GM21529 (cell line): Measurements from ENCODE around the gene C5orf15.
"Not testable (repeated sequence)": the region's sequence is repeated elsewhere in the genome, so short reads cannot be mapped to it uniquely, and the experiment has no call there.

Experiments used
- ATAC-seq: cut with Tn5 transposase; IDR thresholded peaks from one replicate; pipeline ENCODE4 v1.9.1; 2021; ENCODE audit not compliant: unreplicated experiment

Gene C5orf15

DNA sequence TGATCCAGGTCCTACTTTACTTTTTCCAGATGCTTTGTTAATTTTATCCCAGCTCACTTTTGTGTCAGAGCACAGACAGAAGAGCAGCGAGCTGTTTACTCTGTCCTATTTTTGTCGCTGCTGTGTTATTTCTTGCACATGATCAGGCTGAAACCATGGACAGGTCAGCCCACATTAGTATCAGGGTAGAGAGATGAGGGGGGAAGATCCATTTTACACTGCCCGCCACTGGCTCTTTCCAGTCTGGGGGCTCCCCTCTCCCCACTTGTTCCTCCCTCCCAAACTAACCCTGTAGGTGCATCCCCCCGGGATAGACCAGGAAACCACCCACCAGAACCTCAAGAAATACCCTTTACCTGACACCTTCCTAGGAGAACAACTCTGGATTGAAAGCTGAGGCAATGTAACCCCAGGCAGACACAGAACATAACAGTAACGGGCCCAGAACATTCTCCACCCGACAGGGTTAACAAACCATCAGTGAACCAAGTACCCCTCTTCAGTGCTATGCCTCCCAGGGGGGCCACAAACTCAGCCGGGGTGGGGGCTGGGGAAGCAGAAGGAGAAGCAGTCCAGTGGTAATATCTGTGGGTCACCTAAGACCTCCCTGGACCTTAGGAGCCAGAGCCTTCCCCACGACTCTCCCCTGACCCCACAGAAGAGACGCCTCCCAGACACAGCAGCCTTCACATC is 26.0 kb upstream of the C5orf15 start:
- ATAC-seq = no peak

DNA sequence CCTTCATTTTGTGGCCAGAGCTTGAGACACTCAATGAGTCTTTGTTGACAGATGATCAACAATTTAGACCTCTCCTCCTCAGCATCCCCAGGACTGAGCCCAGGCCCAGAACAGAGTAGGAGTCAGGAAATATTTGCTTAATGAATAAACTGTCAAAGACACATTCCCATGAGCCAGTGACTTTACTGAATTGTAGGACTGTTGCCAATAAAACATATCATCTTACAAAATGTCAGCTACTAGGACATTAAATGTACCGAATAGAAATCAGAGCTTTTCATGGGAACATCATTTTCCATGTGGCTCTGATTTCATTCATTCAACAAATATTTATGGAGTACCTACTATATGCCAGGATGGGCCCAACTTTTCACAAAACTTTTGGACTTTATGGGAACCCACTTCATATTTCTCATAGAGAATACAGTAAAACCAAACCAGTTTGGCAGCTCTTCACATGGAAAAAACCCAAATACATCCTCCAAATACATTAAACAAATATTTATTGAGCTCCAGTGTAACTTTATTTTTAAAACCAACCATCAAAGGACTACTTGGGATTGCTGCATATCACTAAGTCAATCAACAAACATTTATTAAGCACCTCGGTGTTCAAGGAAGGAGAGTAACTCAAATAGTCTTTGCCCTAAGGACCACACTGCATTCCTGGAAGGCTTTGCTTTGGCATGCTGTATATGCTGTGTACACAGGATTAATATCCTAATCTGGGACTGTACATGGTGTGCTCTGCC is 24.9 kb upstream of the C5orf15 start:
- no peak for ATAC-seq

DNA sequence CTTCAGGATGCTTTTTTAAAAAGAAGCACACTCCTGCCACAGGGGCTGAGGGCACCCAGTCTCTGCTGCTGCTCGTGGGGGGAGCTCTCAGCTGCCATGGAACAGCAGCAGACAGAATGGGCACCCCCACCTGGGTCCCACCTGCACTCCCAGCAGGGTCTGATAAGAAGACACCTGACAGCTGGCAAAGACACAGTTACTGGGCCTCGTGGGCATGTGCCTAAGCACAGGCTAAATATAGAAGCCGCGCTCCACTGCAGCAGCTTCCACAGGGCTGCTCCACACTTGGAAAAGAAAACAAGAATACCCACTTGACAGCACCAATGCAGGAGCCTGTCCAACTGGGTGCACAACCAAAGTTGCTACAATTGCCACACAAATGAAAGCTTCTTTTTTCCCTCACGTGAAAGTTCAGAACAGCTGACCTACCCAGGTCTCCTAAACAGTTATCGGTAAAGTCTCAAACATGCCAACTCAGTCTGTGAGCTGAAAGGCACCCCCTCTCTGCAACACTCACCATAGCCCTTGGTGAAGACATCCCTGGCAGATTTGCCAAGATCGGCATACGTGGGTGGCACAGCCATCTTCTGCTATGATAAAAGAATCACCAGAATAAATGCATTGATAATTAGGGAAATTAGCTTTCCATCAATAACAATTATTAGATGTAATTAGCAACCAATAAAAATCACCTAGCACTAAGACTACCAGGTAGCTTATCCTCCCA is 24.2 kb upstream of the C5orf15 start:
- no peak for ATAC-seq

DNA sequence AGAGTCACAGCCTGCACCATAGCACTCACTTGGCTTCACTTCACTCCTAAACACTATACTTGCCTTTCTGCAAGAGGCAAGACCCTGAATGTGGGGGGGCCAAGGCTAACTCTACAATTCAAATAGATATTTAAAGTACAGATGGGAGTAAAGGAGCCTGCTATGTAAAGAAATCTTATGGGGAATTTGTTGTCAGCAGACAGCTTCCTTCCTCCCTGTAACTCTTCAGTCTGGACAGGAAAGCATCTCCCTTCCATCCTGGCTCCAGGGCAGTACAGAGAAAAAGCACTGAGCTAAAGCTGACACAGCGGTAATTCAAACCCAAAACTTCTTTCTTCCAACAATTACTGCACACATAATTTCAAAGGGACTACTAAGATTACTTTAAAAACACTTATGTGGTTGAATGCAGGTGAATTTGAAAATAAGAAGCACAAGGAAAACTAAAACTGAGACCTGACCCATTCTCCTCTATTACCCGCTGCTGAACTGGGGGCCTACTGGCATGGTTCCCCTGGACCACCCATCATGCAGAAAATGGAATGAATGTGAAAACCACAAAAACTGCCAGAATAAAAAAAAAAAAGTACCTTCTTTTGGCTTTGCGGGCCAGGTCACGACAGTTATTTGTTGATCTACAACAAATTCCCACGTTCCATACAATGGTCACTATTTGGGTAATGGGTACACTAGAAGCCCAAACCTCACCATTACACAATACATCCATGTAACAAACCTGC is 22.9 kb upstream of the C5orf15 start:
- ATAC-seq = no peak

DNA sequence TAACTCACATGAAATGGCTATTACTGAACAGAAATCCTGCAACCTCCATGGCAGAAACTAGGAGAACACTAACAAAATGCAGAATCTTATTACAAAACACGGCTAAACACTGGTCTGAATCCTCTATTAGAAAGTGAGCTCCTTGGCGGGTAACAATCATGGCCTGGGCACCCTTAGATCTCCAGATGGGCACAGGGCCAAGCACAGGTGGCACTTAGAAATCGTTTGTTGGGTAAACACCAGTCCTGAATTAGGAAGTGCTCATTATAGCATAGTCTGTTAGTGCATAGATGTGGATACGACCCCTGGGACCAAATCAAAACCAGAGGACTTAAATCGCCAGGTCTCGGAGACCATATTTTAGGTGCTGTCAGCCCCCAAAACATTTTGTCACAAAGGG is 22.0 kb upstream of the C5orf15 start:
- ATAC-seq = no peak

DNA sequence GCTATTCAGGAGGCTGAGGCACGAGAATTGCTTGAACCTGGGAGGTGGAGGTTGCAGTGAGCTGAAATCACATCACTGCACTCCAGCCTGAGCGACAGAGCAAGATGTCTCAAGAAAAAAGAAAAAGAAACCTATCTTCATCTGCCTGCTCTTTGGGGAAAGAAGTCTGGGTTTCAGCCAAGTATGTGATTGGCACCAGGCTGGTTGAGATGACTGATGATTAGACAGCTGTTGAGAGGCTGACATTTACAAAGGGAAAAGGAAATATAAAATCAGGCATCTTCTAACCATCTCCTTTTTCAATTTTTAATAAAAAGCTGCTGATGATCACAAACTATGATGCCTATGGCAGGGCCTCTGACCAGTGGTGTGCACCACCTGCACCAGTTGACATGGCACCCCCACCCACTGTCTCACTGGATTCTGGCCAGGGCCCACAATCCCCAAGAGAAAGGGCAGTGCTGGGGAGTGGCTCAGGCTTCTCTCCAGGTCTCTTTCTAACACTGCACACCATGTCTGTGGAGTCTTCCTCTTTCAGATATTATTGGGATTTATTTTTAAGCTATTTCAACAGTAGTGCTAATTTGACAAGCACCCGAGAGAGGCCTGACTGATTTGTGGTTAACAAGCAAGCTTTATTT is 17.2 kb upstream of the C5orf15 start:
- ATAC-seq = no peak

DNA sequence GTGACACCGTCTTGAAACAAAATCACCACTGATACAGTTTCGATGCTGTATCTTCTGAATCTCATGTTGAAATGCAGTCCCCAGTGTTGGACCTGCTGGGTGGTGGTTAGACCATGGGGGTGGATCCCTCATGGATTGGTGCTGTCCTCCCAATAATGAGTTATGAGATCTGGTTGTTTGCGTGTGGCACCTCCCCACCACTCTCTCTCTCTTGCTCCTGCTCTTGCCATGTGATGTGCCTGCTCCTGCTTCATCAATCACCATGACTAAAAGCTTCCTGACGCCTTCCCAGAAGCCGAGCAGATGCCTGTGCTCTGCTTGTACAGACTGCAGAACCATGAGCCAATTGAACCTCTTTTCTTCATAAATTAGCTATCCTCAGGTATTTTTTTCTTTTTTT is 15.2 kb upstream of the C5orf15 start:
- no peak for ATAC-seq

DNA sequence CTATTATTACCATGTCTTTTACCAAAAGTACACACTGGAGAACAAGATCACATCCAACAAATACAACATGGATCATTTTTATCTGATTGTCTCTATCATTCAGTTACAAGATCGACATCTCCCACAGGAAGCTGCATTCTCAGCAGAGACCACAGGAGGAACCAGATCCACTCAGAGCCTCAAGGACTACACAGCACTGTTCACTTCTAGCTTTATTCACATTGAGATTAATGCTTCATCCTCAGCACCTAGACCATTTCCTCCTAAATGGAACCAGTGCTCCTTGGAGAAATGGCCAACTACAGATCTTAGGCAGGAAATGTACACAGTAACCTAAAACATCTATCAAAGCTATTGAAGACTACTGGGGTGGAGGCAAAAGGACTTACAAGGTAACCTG is 13.3 kb upstream of the C5orf15 start:
- no peak for ATAC-seq

DNA sequence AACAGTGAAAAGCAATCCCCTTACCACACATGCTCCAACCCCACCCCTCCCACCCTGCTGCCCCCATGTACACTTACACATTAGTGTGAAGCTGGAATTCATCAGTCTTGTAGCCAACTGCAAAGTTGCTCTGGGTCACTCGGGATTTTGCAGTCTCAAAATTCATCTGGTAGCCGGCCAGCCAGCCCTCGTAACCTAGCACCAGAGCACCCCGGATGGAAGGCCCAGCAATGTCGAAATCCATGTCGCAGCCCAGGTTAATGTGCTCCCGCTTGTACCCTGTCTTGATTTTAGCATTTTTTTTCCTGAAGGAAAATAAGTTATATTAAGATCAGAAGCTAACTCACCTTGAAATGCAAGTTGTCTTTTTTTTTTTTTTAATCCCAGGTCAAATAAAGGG is 12.2 kb upstream of the C5orf15 start:
- ATAC-seq = no peak

DNA sequence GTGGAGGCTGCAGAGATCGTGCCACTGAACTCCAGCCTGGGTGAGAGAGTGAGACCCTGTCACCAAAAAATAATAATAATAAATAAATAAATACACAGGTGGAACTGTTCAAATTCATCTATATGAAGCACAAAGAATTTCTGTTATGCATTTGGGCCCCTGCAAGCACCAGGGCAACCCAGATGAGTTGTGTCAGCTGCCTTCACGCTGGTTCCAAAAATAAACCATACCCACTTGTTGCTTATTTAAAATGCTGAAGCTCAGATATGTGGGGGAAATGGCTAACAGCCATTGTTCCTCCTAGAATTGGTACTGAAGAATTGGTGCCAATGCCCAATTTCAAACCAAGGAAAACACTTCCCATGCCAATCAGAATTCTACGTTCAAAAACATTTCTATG is 10.5 kb upstream of the C5orf15 start:
- ATAC-seq = no peak

DNA sequence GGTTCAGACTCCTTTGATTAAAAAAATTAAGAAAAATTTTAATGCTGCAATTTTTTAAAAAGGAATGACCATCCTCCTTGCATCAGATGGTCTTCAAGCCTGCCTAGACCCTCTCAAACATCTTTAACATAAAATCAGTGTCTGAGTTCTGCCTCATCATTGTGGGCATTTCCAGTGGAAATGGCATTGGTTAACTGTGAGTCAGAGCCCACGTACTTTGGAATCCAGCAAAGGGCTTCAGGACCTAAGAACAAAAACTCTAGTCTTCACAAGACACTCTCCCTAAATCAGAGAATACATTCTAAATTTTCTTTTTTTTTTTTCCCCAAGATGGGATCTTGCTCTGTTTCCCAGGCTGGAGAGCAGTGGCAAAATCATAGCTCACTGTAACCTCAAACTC is 9.4 kb upstream of the C5orf15 start:
- ATAC-seq = no peak

DNA sequence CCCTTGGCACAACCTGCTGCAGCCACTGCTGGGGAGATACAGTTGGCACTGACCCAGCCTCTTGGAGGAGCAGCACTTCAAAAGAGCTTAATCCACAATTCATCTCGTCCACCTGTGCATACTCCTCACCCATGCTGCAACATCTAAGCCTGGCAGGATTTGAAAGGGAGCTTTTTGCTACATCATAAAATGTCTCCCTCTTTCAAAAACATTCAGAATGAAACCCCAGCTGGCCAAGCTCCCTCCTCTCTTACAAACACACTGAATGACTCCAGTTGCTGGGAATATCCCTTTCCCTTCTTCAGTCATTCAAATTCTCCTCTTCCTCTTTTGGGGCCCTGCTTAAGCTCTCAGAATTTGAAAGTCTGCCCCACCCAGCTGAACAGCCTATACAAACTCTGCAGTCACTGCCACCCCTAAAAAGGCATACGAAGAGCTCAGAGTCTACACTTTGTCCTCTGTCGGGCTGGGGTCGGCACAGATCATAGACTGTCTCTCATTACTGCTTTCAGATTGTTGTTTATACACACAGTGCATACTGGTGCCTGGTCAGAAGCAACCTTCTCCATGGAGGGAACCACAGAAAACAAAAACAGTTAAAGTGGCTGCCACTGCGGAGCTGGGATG is 8.8 kb upstream of the C5orf15 start:
- peak; percentile 69 for ATAC-seq

DNA sequence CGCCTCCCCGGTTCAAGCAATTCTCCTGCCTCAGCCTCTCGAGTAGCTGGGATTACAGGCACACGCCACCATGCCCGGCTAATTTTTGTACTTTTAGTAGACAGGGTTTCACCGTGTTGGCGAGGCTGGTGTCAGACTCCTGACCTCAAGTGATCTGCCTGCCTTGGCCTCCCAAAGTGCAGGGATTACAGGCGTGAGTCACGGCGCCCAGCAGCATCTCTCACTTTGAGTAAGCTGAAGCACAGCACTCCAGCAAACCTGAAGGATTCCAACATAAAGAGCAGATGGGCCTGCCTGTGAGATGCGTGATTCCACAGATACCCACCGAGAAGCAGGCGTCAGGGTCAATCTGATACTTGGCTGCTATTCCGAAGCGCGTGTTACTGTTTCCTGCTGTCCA is 7.1 kb upstream of the C5orf15 start:
- ATAC-seq = not testable (repeated sequence)

DNA sequence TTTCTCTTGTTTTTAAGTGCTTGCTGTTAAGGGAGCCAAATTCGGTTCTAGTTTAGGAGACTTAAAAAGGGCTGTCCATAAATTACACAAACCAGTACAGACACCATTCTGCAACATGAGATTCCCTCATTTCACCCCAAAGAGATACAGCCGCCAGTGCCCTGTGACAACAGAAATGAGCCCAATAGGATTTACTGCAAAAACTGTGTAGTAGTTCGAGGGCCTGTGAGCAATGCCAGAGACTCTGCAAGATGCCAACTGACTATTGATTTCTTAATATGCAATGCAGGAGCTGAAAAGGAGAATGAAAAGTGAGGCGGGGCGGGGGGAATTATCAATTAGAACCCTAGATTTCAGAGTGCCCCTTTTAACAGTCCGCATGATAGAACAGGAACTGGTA is 5.7 kb upstream of the C5orf15 start:
- no peak for ATAC-seq

DNA sequence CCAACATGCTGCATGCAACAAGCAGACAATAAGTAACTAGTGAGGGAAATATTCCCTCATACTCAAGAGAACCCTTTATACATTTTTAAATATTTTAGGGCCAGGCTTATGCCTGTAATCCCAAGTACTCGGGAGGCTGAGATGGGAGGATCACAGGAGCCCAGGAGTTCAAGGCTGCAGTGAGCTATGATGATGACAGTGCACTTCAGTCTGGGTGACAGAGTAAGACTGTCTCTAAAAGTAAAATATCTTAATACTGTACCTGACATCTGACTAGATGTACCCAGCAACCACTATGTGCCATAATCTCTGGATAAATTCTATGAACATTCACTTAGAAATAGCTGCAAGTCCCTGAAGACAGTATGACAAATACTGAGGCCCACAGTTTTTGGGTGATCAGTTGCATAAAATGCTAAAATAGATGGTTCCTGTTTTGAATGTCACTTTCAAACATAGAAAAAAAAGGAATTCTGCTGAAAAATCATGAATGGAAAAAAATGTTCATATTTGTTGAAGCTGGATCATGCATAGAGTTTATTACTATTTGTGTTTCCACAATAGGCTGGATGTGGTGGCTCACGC is 2.0 kb upstream of the C5orf15 start:
- no peak for ATAC-seq

DNA sequence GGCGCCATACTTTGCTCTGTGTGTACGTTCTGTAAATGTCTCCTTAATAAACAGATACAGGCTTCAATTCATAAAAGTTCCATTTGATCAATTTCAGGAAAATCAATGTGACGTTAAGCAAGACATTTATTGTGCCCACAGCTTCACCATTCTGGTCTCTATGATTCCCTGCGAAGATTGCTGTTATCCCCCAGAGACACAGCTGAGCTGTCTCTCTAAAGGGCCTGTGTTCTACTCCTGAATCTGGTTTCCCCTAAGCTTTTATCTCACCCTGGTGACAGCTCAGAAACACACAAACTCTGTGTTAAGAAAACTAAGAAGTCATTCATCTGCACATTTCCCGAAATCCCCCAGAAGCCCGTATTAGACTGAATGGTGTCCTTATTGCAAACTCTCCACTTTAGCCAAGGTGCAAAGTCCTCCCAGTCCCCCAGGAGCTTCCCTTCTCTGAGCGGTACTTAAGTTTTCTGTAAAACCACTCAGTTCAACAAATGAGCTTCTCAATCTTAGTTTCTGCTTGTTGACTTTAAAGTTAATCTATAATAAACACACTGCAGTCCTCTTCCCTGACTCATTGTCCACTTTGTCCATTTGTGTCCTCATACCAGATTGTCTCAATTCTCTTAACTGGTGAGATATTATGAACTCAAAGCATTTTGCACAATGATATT is 1.4 kb upstream of the C5orf15 start:
- no peak for ATAC-seq

DNA sequence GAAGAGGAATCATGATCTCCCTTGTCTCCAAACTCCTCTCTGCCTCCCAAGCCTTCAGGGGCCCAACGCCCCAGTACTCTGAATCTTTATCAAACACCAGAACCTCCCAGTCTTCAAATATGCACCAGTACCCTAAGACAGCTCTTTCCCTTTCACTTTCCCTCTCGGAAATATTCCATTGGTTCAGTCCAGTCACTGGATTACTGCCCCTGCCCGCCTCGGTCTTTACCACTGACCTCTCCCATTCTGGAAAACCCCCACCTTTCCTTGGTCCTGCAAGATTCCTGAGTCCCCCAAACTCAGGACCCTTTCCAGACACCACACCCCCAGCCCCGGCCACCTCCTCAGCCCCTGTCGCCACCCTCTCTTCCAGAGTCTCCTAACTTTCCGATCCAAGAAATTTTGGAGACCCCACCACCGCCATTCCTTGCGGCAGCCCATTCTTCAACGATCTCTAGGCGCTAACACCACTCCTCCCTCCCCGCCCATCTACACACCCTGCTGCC is 674 bp downstream of the C5orf15 start:
- ATAC-seq = peak; percentile 14

DNA sequence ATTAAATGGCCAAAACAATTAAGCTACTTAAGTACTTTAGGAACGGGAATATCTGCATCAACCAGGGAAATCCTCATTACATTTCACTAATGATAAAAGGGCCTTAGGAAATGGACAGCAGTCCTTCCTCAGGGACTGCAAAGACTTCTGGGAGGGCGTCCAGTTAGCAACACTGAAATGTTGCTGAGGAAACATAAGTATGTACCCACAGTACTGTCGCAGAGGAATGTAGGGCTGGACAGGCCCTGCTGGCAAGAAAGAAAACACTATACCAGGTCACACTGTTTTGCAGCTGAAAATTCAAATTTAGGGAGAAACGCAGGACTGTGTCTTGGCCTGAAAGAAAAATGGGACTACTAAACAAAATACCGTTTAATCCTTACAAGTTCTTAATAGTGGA is 1.3 kb downstream of the C5orf15 start:
- no peak for ATAC-seq

DNA sequence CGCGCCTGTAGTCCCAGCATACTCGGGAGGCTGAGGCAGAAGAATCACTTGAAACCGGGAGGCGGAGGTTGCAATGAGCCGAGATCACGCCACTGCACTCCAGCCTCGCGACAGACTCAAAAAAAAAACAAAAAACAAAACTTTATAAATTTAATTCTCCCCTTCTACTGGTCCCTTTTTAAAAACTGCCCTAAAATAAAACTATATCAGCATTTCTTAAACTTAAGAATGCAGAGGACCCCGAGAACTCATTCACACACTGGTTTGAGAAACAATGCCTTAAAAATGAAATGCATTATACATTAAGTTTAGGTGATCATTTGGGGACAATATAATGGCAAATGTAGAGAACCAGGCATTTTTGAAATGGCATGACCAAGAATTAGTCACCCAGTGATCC is 2.3 kb downstream of the C5orf15 start:
- ATAC-seq = no peak
